Renal cortical epithelial cell (primary cell): ENCODE results near the gene KCTD10. TPM values are rescaled to one million over a fixed set of nuclear protein-coding genes. Genes with fewer than 3 reads are reported as not detected.
"Not testable (repeated sequence)": the region's sequence is repeated elsewhere in the genome, so short reads cannot be mapped to it uniquely, and the experiment has no call there.

ENCODE experiments used
- DNase-seq: peaks from one replicate; pipeline ENCODE4 v3.0.0-alpha.2; 2011; ENCODE audit warnings: low read depth
- total RNA-seq: library from RNA; depleted of rRNA; stranded (reverse); fragments of >200 nt; gene quantifications from 2 replicates; pipeline ENCODE4 v1.2.3, GENCODE V29; 2014

The KCTD10 gene
- total RNA-seq, 1 donor from 2014 or later: 54.0 TPM

GRCh38 chr12:109421355-109422087 is 55.6 kb downstream of the KCTD10 start:
- DNase-seq: no peak

GRCh38 chr12:109418848-109419480 is 58.1 kb downstream of the KCTD10 start:
- DNase-seq: no peak

GRCh38 chr12:109406147-109406546 is 71.0 kb downstream of the KCTD10 start:
- DNase-seq: not testable (repeated sequence)

- not testable (repeated sequence) for DNase-seq
Observed at GRCh38 chr12:109404841-109405240, 72.3 kb downstream of the KCTD10 start.

Other genes with a start within 250 kb of the KCTD10 start
- gene FOXN4, start 168.0 kb downstream of the KCTD10 start, total RNA-seq: not detected in 2 replicates
- gene MYO1H, start 129.4 kb downstream of the KCTD10 start, total RNA-seq: not detected in 2 replicates
- 63.2 and 78.4 TPM in 2 replicates for gene UBE3B, start 334 bp upstream of the KCTD10 start, total RNA-seq
- gene MMAB, start 96.2 kb upstream of the KCTD10 start, total RNA-seq: 16.2 and 34.4 TPM in 2 replicates
- 24.3 and 28.8 TPM in 2 replicates for gene MVK, start 96.5 kb upstream of the KCTD10 start, total RNA-seq
- gene FAM222A, start 236.5 kb upstream of the KCTD10 start, total RNA-seq: 0.35 and 3.1 TPM in 2 replicates